ENCODE data around the gene GABRB3.

GABRB3 gene

DNA sequence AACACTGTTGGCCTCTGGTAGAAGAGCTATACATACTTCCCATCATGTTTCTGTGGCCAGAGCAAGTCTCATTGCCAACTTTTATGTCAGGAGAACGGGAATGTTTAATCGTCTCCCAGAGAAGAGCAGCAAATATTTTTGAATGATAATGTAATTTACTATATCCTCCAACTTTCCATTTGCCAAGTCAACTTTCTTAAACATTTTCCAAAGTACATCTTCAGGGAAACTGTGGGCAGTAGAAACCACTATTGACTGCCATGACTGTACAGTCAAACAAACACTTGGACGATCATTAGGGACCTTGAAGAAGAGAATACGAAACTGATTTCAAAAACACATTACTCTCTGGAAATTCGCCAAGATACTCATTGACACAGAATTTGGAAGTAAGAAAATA lies 201.5 kb downstream of the GABRB3 start:
- no peaks in the 10 kb centered on the region for H3K9me3 ChIP-seq (ENCODE audit: control insufficient read depth, low read length)
- WGBS, 2 experiments: 91 to 94% methylated on average over 3 of the region's 5 CpGs
- no peaks in the 10 kb centered on the region for H3K36me3 ChIP-seq (ENCODE audit: control insufficient read depth, insufficient read depth, low read length)

DNA sequence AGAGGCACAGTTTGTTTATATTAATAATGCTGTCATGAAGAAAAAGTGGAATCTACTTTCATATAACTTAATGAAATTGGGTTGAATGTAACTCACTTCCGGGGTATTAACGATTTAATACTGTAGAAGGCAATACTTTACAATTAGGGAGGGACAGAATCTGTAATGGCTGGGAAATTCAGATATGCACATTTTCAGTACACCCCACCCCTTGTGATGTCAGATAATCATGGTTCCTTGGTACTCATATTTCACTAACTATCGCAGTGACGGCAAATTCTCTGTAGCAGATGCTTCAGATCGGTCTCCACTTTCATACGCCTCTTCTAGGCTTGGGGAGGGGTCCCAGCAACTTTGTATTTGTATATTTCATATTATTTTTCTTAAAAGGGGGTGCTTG lies 207.3 kb downstream of the GABRB3 start:
- WGBS, 2 experiments: 98 to 100% methylated on average over 3 to 6 of the region's 6 CpGs
- no peaks in the 10 kb centered on the region for H3K27me3 ChIP-seq (ENCODE audit: control insufficient read depth, insufficient read depth, low read length, poor library complexity, severe bottlenecking)
- no peaks in the 10 kb centered on the region for H3K9me3 ChIP-seq (ENCODE audit: control insufficient read depth, low read length)
- H3K4me1 ChIP-seq (ENCODE audit: control insufficient read depth, insufficient read depth, low read length): no peaks in the 10 kb centered on the region
- no peak overlapping the region for H3K4me3 ChIP-seq (ENCODE audit: insufficient read depth, low read depth, low read length)
- H3K27ac ChIP-seq (ENCODE audit: insufficient read depth, low read depth, low read length, poor library complexity, severe bottlenecking): no peak overlapping the region
- H3K36me3 ChIP-seq (ENCODE audit: control insufficient read depth, insufficient read depth, low read length): no peaks in the 10 kb centered on the region

More for the DNA sequence above, 201.5 kb downstream of the GABRB3 start:
- H3K4me3 ChIP-seq (ENCODE audit: insufficient read depth, low read depth, low read length): no peak overlapping the region
- no peaks in the 10 kb centered on the region for H3K4me1 ChIP-seq (ENCODE audit: control insufficient read depth, insufficient read depth, low read length)
- no peak overlapping the region for H3K27ac ChIP-seq (ENCODE audit: insufficient read depth, low read depth, low read length, poor library complexity, severe bottlenecking)
- H3K27me3 ChIP-seq (ENCODE audit: control insufficient read depth, insufficient read depth, low read length, poor library complexity, severe bottlenecking): no peaks in the 10 kb centered on the region

DNA sequence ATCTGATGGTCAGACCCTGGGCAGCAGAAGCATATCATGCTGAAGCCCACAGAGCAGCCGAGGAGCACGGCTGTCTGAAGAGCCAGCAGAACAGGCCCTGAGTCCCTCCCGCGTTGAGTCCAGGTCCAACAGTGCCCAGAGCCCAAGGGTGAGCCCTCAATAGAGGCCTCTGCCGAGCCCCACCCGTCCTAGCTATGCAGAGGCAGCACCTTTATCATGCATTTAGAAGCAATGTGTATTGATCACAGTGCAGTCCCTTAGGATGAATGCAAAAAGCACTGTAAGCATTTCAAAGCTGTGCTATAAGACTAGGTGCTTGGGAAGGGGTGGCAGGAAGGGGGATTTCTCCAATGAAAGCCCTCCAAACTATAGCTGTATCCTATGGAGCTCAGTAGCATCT lies 208.5 kb downstream of the GABRB3 start:
- Histone ChIP-seq H3K27ac (ENCODE audit: insufficient read depth, low read depth, low read length, poor library complexity, severe bottlenecking) (no peak overlapping the region), H3K4me1 (ENCODE audit: control insufficient read depth, insufficient read depth, low read length) (no peaks in the 10 kb centered on the region)
- WGBS, 2 experiments: 73 to 74% methylated on average over 6 of the region's 6 CpGs

DNA sequence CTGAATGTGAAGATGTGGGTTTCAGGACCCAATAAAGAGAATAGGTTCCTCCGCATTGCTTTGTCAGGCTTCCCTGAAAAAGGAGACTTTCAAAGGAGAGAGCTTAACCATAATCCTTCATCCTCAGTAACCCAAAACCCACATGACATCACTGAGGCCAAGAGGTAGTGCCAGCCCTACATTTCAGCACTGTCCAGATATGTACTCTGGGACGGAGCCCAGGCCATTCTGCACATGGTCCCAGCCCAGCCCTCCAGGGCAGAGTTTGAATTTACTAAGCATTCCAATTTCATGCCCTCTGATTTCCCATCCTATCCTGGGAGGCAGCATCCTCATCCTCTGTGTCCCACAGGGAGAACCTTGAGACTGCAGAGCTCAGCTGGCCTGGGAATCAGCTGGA lies 210.5 kb downstream of the GABRB3 start:
- H3K27ac ChIP-seq (ENCODE audit: insufficient read depth, low read depth, low read length, poor library complexity, severe bottlenecking): no peak overlapping the region
- no peak overlapping the region for H3K4me3 ChIP-seq (ENCODE audit: insufficient read depth, low read depth, low read length)
- no peaks in the 10 kb centered on the region for H3K36me3 ChIP-seq (ENCODE audit: control insufficient read depth, insufficient read depth, low read length)
- H3K4me1 ChIP-seq (ENCODE audit: control insufficient read depth, insufficient read depth, low read length): no peaks in the 10 kb centered on the region
- H3K27me3 ChIP-seq (ENCODE audit: control insufficient read depth, insufficient read depth, low read length, poor library complexity, severe bottlenecking): no peaks in the 10 kb centered on the region
- H3K9me3 ChIP-seq (ENCODE audit: control insufficient read depth, low read length): no peaks in the 10 kb centered on the region
- 90 to 98% methylated on average over 2 of the region's 2 CpGs for WGBS, 2 experiments

More for the DNA sequence above, 208.5 kb downstream of the GABRB3 start:
- no peak overlapping the region for H3K4me3 ChIP-seq (ENCODE audit: insufficient read depth, low read depth, low read length)
- no peaks in the 10 kb centered on the region for H3K9me3 ChIP-seq (ENCODE audit: control insufficient read depth, low read length)
- H3K36me3 ChIP-seq (ENCODE audit: control insufficient read depth, insufficient read depth, low read length): no peaks in the 10 kb centered on the region
- no peaks in the 10 kb centered on the region for H3K27me3 ChIP-seq (ENCODE audit: control insufficient read depth, insufficient read depth, low read length, poor library complexity, severe bottlenecking)

DNA sequence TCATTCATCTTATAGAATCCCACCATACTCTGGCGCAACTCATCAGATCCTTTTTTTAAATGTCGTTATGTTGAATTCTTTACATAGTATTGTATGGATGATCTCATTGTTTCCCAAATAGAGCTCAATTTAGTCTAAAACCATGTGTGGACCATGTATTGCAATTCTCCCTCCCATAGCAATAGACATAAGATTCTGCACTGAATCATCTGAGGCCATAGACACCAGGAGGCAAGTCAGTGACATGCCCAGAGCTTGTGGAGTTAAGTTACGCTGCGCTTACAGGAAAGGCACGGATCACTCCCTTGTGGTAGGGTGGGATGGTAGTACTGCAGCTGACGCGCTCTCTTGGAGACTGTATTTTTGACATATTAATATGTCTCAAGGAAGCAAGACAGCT lies 211.0 kb downstream of the GABRB3 start:
- H3K9me3 ChIP-seq (ENCODE audit: control insufficient read depth, low read length): no peaks in the 10 kb centered on the region
- no peak overlapping the region for H3K27ac ChIP-seq (ENCODE audit: insufficient read depth, low read depth, low read length, poor library complexity, severe bottlenecking)
- no peaks in the 10 kb centered on the region for H3K4me1 ChIP-seq (ENCODE audit: control insufficient read depth, insufficient read depth, low read length)
- no peaks in the 10 kb centered on the region for H3K36me3 ChIP-seq (ENCODE audit: control insufficient read depth, insufficient read depth, low read length)
- H3K4me3 ChIP-seq (ENCODE audit: insufficient read depth, low read depth, low read length): no peak overlapping the region
- H3K27me3 ChIP-seq (ENCODE audit: control insufficient read depth, insufficient read depth, low read length, poor library complexity, severe bottlenecking): no peaks in the 10 kb centered on the region
- WGBS, 2 experiments: 93 to 94% methylated on average over 5 to 7 of the region's 7 CpGs

DNA sequence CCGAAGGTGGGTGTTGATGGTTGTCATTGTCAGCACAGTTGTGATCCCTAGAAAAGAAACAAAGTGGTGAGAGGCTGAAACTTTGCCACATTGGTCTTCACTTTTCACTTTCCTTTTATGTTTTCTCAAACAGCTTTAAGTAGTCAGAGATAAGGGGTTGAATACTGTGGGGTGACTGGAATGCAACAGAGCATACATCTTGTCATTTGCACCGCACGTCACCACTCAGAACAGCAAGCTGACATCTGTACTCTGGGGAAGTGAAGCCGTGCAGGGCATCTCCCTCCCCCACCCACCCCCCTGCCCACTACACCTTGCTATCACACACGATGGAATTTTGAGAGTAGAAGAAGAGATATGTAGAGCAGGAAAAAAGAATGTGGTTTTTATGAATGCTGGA lies 211.7 kb downstream of the GABRB3 start:
- Histone ChIP-seq H3K4me3 (ENCODE audit: insufficient read depth, low read depth, low read length) (no peak overlapping the region), H3K27ac (ENCODE audit: insufficient read depth, low read depth, low read length, poor library complexity, severe bottlenecking) (no peak overlapping the region), H3K36me3 (ENCODE audit: control insufficient read depth, insufficient read depth, low read length) (no peaks in the 10 kb centered on the region), H3K27me3 (ENCODE audit: control insufficient read depth, insufficient read depth, low read length, poor library complexity, severe bottlenecking) (no peaks in the 10 kb centered on the region), H3K4me1 (ENCODE audit: control insufficient read depth, insufficient read depth, low read length) (no peaks in the 10 kb centered on the region), H3K9me3 (ENCODE audit: control insufficient read depth, low read length) (no peaks in the 10 kb centered on the region)
- WGBS, 2 experiments: 94% methylated on average over 3 to 4 of the region's 5 CpGs

DNA sequence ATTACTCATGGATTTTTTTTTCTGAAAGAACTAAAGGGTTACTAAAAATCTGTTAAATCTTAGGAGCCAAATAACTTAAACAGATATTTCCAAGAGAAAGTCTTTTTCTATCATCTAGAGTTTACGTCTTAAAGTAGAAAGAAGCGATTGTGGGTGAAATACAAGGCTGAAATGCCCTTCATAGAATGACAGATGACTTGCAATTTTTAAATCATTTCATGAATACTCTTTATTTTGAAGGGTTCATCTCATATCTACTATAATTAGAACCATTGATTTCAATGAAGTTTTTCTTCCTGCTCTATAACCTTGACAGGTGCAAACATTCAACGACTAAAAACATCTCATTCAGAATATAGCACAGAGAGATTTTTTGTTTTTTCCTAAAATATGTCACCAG lies 217.0 kb downstream of the GABRB3 start:
- 95 to 96% methylated on average over 1 to 3 of the region's 3 CpGs for WGBS, 2 experiments
- Histone ChIP-seq H3K36me3 (ENCODE audit: control insufficient read depth, insufficient read depth, low read length) (no peaks in the 10 kb centered on the region), H3K4me3 (ENCODE audit: insufficient read depth, low read depth, low read length) (no peak overlapping the region), H3K4me1 (ENCODE audit: control insufficient read depth, insufficient read depth, low read length) (no peaks in the 10 kb centered on the region), H3K9me3 (ENCODE audit: control insufficient read depth, low read length) (no peaks in the 10 kb centered on the region), H3K27ac (ENCODE audit: insufficient read depth, low read depth, low read length, poor library complexity, severe bottlenecking) (no peak overlapping the region), H3K27me3 (ENCODE audit: control insufficient read depth, insufficient read depth, low read length, poor library complexity, severe bottlenecking) (no peaks in the 10 kb centered on the region)

DNA sequence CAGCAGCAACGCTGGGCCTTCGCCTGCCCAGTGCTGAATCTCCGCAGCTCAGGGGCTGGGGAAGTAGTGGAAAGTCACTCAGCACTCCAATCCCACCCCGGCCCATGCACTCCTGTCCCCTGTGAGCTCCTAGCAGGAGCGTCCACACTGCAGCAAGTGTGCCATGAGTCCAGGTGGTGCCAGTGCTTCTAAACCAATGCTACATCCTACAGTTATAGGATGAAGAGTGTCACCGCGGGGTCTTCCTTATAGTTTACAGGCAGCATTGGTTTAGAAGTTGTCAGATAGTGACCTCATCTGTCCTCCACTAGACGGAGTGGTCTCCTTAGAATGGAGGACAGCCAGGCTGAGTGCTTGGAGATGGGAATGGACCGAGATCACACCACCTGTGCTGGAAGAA lies 221.4 kb downstream of the GABRB3 start:
- no peaks in the 10 kb centered on the region for H3K27me3 ChIP-seq (ENCODE audit: control insufficient read depth, insufficient read depth, low read length, poor library complexity, severe bottlenecking)
- H3K36me3 ChIP-seq (ENCODE audit: control insufficient read depth, insufficient read depth, low read length): no peaks in the 10 kb centered on the region
- 95% methylated on average over 9 of the region's 9 CpGs for WGBS, 2 experiments
- H3K4me3 ChIP-seq (ENCODE audit: insufficient read depth, low read depth, low read length): no peak overlapping the region
- H3K9me3 ChIP-seq (ENCODE audit: control insufficient read depth, low read length): no peaks in the 10 kb centered on the region
- H3K4me1 ChIP-seq (ENCODE audit: control insufficient read depth, insufficient read depth, low read length): no peaks in the 10 kb centered on the region
- H3K27ac ChIP-seq (ENCODE audit: insufficient read depth, low read depth, low read length, poor library complexity, severe bottlenecking): no peak overlapping the region

DNA sequence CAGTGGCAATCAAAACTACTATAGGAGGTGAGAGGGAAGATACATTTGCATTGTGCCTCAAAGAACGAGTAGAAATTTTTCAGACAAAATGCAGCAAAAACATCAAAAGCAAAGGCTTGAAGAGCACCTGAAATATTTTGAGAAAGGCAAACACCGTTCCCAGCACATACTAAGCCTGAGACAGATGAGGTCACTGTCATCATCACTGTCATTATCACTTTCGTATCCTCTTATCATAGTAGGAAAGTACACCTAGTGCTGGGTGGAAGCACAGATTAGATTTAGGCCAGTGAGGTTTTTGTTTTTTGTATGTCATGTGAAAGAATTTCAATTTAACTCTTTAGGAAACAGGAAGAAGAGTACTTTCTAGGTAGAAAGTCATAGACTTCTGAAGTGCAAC lies 222.0 kb downstream of the GABRB3 start:
- no peaks in the 10 kb centered on the region for H3K4me1 ChIP-seq (ENCODE audit: control insufficient read depth, insufficient read depth, low read length)
- WGBS, 2 experiments: 94 to 98% methylated on average over 3 of the region's 3 CpGs
- H3K4me3 ChIP-seq (ENCODE audit: insufficient read depth, low read depth, low read length): no peak overlapping the region
- H3K27ac ChIP-seq (ENCODE audit: insufficient read depth, low read depth, low read length, poor library complexity, severe bottlenecking): no peak overlapping the region
- H3K27me3 ChIP-seq (ENCODE audit: control insufficient read depth, insufficient read depth, low read length, poor library complexity, severe bottlenecking): no peaks in the 10 kb centered on the region
- no peaks in the 10 kb centered on the region for H3K9me3 ChIP-seq (ENCODE audit: control insufficient read depth, low read length)
- H3K36me3 ChIP-seq (ENCODE audit: control insufficient read depth, insufficient read depth, low read length): no peaks in the 10 kb centered on the region

DNA sequence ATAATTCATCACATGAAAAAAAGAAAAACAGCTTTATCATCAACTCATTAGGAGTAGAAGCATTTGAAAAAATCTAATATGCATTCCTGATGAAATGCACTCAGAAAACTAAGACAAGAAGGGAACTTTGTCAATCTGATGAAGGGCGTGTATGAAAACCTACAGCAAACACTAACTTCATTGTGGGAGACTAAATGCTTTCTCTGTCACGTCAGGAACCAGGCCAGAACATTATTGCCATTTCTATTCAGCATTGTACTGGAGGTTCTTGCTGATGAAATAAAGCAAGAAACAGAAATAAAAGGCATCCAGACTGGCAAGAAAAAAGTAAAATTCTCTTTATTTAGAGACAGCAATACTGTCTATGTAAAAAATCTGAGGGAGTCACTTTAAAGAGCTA lies 235.2 kb downstream of the GABRB3 start:
- H3K36me3 ChIP-seq (ENCODE audit: control insufficient read depth, insufficient read depth, low read length): no peaks in the 10 kb centered on the region
- H3K27me3 ChIP-seq (ENCODE audit: control insufficient read depth, insufficient read depth, low read length, poor library complexity, severe bottlenecking): no peaks in the 10 kb centered on the region
- H3K4me3 ChIP-seq (ENCODE audit: insufficient read depth, low read depth, low read length): no peak overlapping the region
- no peak overlapping the region for H3K27ac ChIP-seq (ENCODE audit: insufficient read depth, low read depth, low read length, poor library complexity, severe bottlenecking)
- H3K4me1 ChIP-seq (ENCODE audit: control insufficient read depth, insufficient read depth, low read length): no peaks in the 10 kb centered on the region
- 83 to 97% methylated on average over 2 of the region's 2 CpGs for WGBS, 2 experiments
- no peaks in the 10 kb centered on the region for H3K9me3 ChIP-seq (ENCODE audit: control insufficient read depth, low read length)

DNA sequence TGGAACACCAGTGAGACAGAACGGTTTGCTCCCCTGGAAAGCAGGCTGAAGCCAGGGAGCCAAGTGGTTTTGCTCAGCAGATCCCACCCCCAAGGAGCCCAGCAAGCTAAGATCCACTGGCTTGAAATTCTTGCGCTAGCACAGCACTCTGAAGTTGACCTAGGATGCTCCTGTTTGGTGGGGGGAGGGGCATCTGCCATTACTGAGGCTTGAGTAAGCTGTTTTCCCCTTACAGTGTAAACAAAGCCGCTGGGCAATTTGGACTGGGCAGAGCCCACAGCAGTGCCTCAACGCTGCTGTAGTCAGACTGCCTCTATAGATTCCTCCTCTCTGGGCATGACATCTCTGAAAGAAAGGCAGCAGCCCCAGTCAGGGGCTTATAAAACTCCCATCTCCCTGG lies 241.4 kb downstream of the GABRB3 start:
- Histone ChIP-seq H3K4me1 (ENCODE audit: control insufficient read depth, insufficient read depth, low read length) (no peaks in the 10 kb centered on the region), H3K9me3 (ENCODE audit: control insufficient read depth, low read length) (no peaks in the 10 kb centered on the region), H3K36me3 (ENCODE audit: control insufficient read depth, insufficient read depth, low read length) (no peaks in the 10 kb centered on the region), H3K4me3 (ENCODE audit: insufficient read depth, low read depth, low read length) (no peak overlapping the region), H3K27me3 (ENCODE audit: control insufficient read depth, insufficient read depth, low read length, poor library complexity, severe bottlenecking) (no peaks in the 10 kb centered on the region), H3K27ac (ENCODE audit: insufficient read depth, low read depth, low read length, poor library complexity, severe bottlenecking) (no peak overlapping the region)
- 88 to 91% methylated on average over 4 of the region's 4 CpGs for WGBS, 2 experiments
